ENCODE data around the gene SPRYD7.

The SPRYD7 gene

DNA sequence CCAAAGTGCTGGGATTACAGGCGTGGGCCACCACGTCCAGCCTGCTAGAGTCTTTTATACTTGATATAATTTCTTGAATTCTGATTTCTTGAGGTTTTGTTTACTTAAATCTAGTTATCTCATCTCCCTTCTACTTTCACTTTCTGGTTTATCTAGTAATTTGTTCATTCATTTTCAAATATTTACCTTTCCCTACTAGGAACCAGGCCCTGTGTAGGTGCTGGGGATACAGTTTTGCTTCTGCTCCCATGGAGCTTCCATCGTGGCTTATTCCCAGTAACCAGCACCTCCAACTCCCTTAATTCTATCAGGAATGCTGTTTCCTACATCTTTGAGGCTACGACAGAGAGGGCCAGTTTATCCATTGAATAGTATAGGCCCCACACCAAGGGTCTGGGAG is 36.6 kb upstream of the SPRYD7 start:
- TF ChIP-seq, protein P1, sequence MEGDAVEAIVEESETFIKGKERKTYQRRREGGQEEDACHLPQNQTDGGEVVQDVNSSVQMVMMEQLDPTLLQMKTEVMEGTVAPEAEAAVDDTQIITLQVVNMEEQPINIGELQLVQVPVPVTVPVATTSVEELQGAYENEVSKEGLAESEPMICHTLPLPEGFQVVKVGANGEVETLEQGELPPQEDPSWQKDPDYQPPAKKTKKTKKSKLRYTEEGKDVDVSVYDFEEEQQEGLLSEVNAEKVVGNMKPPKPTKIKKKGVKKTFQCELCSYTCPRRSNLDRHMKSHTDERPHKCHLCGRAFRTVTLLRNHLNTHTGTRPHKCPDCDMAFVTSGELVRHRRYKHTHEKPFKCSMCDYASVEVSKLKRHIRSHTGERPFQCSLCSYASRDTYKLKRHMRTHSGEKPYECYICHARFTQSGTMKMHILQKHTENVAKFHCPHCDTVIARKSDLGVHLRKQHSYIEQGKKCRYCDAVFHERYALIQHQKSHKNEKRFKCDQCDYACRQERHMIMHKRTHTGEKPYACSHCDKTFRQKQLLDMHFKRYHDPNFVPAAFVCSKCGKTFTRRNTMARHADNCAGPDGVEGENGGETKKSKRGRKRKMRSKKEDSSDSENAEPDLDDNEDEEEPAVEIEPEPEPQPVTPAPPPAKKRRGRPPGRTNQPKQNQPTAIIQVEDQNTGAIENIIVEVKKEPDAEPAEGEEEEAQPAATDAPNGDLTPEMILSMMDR (IDR thresholded peaks at IDR 0.05; ENCODE audit: low read length) = no peak
- no peak for TF ChIP-seq EZH2 (IDR thresholded peaks at IDR 0.05; ENCODE audit: borderline replicate concordance, low read length)
- H3K4me3 ChIP-seq (ENCODE audit: low read depth, low read length, poor library complexity, severe bottlenecking) = no peak overlapping the region
- no peaks in the 10 kb centered on the region for H3K79me2 ChIP-seq (ENCODE audit: insufficient read depth, low read length)
- H3K4me2 ChIP-seq (ENCODE audit: low read length) = no peak overlapping the region
- no peaks in the 10 kb centered on the region for H4K20me1 ChIP-seq (ENCODE audit: insufficient read depth, low read length)
- no peak overlapping the region for H3K27ac ChIP-seq (ENCODE audit: low read depth, low read length, poor library complexity, severe bottlenecking)
- no peaks in the 10 kb centered on the region; the same call in 1 of the 2 replicates for H3K36me3 ChIP-seq (ENCODE audit: insufficient read depth, low read length)
- H3F3A ChIP-seq (ENCODE audit: insufficient read depth, low read length) = no peaks in the 10 kb centered on the region
- H2AFZ ChIP-seq (ENCODE audit: low read length) = no peak overlapping the region
- H3K4me1 ChIP-seq (ENCODE audit: insufficient read depth, low read length, severe bottlenecking) = no peaks in the 10 kb centered on the region
- no peaks in the 10 kb centered on the region for H3K27me3 ChIP-seq (ENCODE audit: insufficient read depth, low read length)
- H3K9me3 ChIP-seq (ENCODE audit: low read length) = no peaks in the 10 kb centered on the region
- no peak overlapping the region for H3K9ac ChIP-seq (ENCODE audit: low read length)
- H3K9me2 ChIP-seq (ENCODE audit: low read depth, low read length) = no peaks in the 10 kb centered on the region

DNA sequence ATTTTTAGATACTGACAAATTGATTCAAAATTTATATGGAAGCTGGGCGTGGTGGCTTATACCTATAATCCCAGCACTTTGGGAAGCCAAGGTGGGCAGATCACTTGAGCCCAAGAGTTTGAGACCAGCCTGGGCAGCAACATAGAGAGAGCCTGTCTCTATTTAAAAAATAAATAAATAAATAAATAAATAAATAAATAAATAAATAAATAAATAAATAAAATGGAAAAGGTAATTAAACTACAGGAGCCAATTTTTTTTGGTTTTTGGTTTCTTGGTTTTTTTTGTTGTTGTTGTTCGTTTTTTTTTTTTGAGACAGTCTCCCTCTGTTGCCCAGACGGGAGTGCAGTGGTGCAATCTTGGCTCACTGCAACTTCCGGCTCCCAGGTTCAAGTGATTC is 31.3 kb upstream of the SPRYD7 start:
- no peak overlapping the region for H3K27ac ChIP-seq (ENCODE audit: low read depth, low read length, poor library complexity, severe bottlenecking)
- no peaks in the 10 kb centered on the region for H3K79me2 ChIP-seq (ENCODE audit: insufficient read depth, low read length)
- H4K20me1 ChIP-seq (ENCODE audit: insufficient read depth, low read length) = no peaks in the 10 kb centered on the region
- no peaks in the 10 kb centered on the region for H3K27me3 ChIP-seq (ENCODE audit: insufficient read depth, low read length)
- H3K4me1 ChIP-seq (ENCODE audit: insufficient read depth, low read length, severe bottlenecking) = no peaks in the 10 kb centered on the region
- no peaks in the 10 kb centered on the region for H3K9me2 ChIP-seq (ENCODE audit: low read depth, low read length)
- no peak for TF ChIP-seq EZH2 (IDR thresholded peaks at IDR 0.05; ENCODE audit: borderline replicate concordance, low read length)
- TF ChIP-seq, protein P1 (IDR thresholded peaks at IDR 0.05; ENCODE audit: low read length) = no peak
- no peak overlapping the region for H3K9ac ChIP-seq (ENCODE audit: low read length)
- peaks cover 10% of the 10 kb centered on the region for H3K36me3 ChIP-seq (ENCODE audit: insufficient read depth, low read length)
- H2AFZ ChIP-seq (ENCODE audit: low read length) = no peak overlapping the region
- H3F3A ChIP-seq (ENCODE audit: insufficient read depth, low read length) = no peaks in the 10 kb centered on the region
- H3K9me3 ChIP-seq (ENCODE audit: low read length) = peaks cover 6% of the 10 kb centered on the region
- H3K4me2 ChIP-seq (ENCODE audit: low read length) = no peak overlapping the region
- H3K4me3 ChIP-seq (ENCODE audit: low read depth, low read length, poor library complexity, severe bottlenecking) = no peak overlapping the region

DNA sequence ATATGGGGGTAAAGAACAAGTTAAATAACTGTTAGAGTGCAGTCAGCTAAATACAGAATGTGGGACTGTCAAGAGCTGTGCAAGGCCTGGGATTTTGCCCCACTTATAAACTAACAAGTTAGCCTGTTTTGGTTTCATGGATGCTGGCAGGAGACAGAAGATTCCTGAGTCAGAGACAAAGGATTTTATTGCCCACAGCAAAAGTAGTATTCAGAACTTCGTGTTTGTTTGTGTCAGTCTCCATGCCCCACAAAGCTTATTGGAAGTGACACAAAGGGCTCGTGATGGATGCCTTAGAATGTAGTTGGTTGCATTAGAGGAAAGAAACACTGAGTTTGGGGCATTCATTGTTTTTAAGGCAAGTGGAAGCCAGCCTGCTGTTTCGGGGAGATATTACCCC is 22.2 kb upstream of the SPRYD7 start:
- TF ChIP-seq, protein P1 (IDR thresholded peaks at IDR 0.05; ENCODE audit: low read length) = no peak
- TF ChIP-seq EZH2 (IDR thresholded peaks at IDR 0.05; ENCODE audit: borderline replicate concordance, low read length) = no peak
- Histone ChIP-seq H3K27ac (ENCODE audit: low read depth, low read length, poor library complexity, severe bottlenecking) (no peak overlapping the region), H3K9ac (ENCODE audit: low read length) (no peak overlapping the region), H3K79me2 (ENCODE audit: insufficient read depth, low read length) (no peaks in the 10 kb centered on the region), H3K4me1 (ENCODE audit: insufficient read depth, low read length, severe bottlenecking) (no peaks in the 10 kb centered on the region), H3K4me3 (ENCODE audit: low read depth, low read length, poor library complexity, severe bottlenecking) (no peak overlapping the region), H3K9me2 (ENCODE audit: low read depth, low read length) (no peaks in the 10 kb centered on the region), H3K9me3 (ENCODE audit: low read length) (peaks cover 3% of the 10 kb centered on the region; the same call in 1 of the 2 replicates), H3K27me3 (ENCODE audit: insufficient read depth, low read length) (no peaks in the 10 kb centered on the region), H3F3A (ENCODE audit: insufficient read depth, low read length) (no peaks in the 10 kb centered on the region), H3K4me2 (ENCODE audit: low read length) (no peak overlapping the region), H4K20me1 (ENCODE audit: insufficient read depth, low read length) (no peaks in the 10 kb centered on the region), H2AFZ (ENCODE audit: low read length) (no peak overlapping the region), H3K36me3 (ENCODE audit: insufficient read depth, low read length) (peaks cover 7% of the 10 kb centered on the region)
